ENCODE measurements around the gene PMP22. TPM values are rescaled to one million over a fixed set of nuclear protein-coding genes. Genes with fewer than 3 reads are reported as not detected.

PMP22 gene
- polyA plus RNA-seq, 6 donors from 2014 or later, result not detected

DNA sequence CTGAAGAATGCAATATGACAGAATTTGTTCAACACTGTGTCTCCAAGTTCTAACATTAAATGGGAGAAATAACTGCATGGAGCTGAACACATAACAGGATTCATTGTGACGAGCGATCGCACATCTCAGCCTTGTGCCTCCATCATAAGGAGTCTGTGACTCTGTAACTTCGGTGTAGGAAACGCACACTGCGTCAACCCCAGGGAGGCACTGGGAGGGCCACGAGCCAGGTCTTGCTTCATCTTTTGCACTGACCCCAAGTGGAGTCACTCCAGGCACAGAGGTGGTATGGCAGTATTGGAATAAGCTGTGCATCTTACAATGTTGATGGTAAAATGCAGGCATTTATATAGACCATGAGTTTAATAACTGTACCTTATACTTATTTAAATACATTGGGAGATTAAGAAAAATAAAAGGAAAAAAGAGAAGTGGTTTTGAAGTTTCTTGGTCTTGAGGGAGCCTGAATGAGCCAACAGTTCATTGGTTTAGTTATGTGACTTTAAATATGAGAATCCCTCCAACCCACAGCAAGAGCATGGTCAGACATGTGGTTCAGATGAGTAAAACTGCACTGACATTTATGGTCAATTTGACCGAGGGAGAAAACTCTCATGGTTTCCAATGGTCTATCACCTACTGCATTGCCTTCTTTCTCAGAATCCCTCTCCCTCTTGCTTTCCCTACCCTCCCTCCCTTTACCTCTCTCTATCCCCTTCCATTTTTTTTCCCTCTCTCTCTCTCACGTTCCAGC, 5.7 kb upstream of the PMP22 start:
- Mint-ChIP-seq H3K4me1 (no peaks in the 10 kb centered on the region), H3K27me3 (peaks cover 21 to 30% (median 27%) of the 10 kb centered on the region in 3 donors), H3K27ac (no peak overlapping the region), H3K36me3 (no peaks in the 10 kb centered on the region), H3K9me3 (peaks cover 0 to 16% (median 4%) of the 10 kb centered on the region in 7 donors), H3K4me3 (no peak overlapping the region)
- no peak for DNase-seq
- ATAC-seq (ENCODE audit: low read depth in 2 of 2), result no peak

DNA sequence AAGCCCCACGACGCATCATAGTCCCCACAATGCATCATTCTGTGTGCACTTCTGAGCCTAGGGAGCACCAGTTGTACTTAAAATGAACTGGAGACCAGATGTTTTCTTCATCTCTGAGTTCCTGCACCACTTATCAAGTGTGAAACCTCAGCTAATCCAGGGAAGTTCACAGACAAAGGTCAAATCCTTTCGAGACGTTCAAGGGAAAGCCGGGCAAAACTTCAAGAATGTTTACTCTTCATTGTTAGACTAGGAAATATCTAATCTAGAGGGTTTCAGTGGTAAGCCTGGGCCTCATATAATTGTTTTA, 4.6 kb upstream of the PMP22 start:
- no peak for ATAC-seq (ENCODE audit: low read depth in 2 of 2)
- Mint-ChIP-seq H3K9me3 (peaks cover 0 to 14% (median 3%) of the 10 kb centered on the region in 7 donors), H3K4me3 (no peak overlapping the region), H3K4me1 (no peaks in the 10 kb centered on the region), H3K36me3 (no peaks in the 10 kb centered on the region), H3K27me3 (peaks cover 30 to 39% (median 37%) of the 10 kb centered on the region in 3 donors), H3K27ac (no peak overlapping the region)
- no peak for DNase-seq

DNA sequence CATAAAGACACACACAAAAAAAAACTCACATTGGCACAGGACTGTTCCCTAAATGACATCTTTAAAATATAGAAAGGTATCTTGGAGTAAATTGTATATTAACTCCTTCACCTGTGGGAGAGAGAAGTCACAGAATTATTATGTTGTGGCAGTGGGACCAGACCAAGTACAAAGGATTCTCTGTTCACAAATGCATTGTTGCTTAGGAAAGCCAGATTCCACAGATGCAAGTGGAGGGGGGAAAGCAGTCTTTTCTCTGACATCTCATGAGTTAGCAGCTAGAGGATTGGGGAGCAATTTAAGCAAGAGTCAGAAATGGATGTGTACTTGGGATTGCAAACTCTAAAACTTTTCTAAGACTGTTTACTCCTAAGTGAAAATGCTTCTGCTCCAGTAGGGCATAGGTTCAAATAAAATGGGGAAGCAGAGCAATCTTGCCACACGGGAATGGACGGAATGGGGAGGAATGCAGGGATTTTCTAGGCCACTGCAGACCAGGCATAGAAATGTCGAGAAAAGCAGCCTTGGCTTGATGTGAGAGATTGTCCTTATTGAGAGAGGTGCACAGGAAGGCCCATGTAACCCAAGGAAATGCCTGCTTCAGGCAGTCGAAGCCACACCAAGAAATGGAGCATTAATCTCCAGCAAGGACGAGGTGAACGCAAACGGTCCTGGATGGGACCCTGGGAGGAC, 4.1 kb upstream of the PMP22 start:
- H3K9me3 Mint-ChIP-seq, result peaks cover 0 to 9% (median 3%) of the 10 kb centered on the region in 7 donors

DNA sequence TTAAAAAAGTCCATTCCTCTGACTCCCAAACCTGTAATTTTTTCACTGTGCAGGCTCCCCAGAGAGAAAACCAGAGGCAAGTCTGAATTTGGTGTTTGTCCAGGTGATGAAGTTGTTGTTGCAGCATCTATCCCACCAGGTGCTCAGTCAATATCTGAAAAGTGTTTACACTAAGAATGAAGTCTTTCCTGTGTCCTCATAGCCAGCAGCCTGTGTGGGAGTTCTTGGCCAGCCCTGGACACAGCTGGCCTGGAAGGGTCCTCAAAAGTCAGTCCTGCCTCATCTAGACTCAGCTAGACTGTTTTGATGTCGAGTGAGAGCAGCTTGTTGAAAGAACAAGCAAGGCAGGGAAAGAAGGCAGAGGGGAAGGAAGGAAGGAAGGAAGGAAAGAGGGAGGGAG, 3.3 kb upstream of the PMP22 start:
- H3K9me3 Mint-ChIP-seq, result peaks cover 0 to 1% (median 0%) of the 10 kb centered on the region in 7 donors
- DNase-seq (no peak), ATAC-seq (ENCODE audit: low read depth in 2 of 2) (no peak)
- peaks cover 41 to 46% (median 44%) of the 10 kb centered on the region in 3 donors for H3K27me3 Mint-ChIP-seq
- H3K36me3 Mint-ChIP-seq, result no peaks in the 10 kb centered on the region
- H3K27ac Mint-ChIP-seq, result no peak overlapping the region
- no peak overlapping the region for H3K4me3 Mint-ChIP-seq
- H3K4me1 Mint-ChIP-seq, result no peaks in the 10 kb centered on the region

More for the DNA sequence above, 4.1 kb upstream of the PMP22 start:
- H3K36me3 Mint-ChIP-seq, result no peaks in the 10 kb centered on the region
- ATAC-seq (ENCODE audit: low read depth in 2 of 2) (no peak), DNase-seq (no peak)
- H3K27me3 Mint-ChIP-seq, result peaks cover 35 to 44% (median 42%) of the 10 kb centered on the region in 3 donors
- no peak overlapping the region for H3K27ac Mint-ChIP-seq
- no peak overlapping the region for H3K4me3 Mint-ChIP-seq
- H3K4me1 Mint-ChIP-seq, result no peaks in the 10 kb centered on the region

DNA sequence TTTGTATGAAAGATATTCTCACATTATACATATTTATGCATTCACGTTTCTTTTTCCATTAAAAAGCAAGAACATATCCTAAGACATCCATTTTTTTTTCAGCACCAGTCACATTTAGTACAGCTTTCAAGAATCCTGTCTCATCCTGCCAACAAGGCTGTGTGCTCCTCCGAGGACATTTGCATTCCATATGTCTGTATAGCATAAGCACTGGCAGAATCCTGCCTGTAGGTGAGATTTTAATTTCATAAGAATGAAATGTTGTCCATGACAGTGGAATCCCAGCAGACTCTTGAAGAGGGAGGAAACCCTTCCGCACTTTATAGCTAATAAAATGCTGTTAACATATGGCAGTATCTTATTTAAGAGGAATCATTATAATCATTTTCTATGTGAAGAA, 2.9 kb upstream of the PMP22 start:
- Mint-ChIP-seq H3K9me3 (no peaks in the 10 kb centered on the region), H3K36me3 (no peaks in the 10 kb centered on the region), H3K4me1 (no peaks in the 10 kb centered on the region), H3K27ac (no peak overlapping the region), H3K27me3 (peaks cover 41 to 48% (median 46%) of the 10 kb centered on the region in 3 donors), H3K4me3 (no peak overlapping the region)
- ATAC-seq (ENCODE audit: low read depth in 2 of 2), result no peak
- DNase-seq, result no peak

DNA sequence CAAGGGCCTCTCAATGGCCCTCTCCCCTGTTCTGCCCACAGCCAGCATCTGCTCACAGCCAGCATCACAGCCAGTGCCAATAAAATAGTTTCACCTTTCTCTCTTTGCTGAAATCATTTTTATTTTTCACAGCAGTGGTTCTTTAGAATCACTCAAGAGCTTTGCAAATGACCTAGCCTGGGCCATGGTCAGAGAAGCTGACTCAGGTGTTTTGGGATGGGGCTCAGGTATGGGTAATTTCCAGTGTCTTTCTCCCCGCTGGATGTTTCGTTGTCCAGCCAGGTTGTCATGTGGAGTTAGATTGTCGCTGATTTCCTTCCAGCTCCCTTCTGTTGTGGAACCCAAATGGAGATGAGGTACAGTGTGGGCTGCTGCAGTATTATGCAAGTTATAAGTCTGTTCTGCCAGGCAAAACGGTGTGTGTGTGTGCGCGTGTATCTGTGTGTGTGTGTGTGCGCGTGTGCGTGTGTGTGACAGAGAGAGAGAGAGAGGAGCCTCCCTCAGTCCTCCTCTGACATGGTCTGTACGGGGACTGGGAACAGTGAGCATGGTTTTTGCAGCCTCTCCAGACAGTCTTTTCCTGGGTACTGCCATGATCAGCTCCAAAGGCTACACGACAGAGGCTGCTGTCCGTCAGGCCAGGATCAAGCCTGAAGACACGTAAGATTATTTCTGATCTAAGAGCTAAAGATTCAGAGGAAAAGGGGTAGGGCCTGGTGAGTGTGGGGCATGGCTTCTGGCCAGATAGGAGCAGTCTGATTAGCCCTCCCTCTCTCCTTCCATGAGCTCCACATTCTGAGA, 1.4 kb upstream of the PMP22 start:
- H3K4me3 Mint-ChIP-seq, result no peak overlapping the region
- no peak overlapping the region for H3K27ac Mint-ChIP-seq
- H3K9me3 Mint-ChIP-seq, result no peaks in the 10 kb centered on the region
- ATAC-seq (ENCODE audit: low read depth in 2 of 2) (no peak), DNase-seq (no peak)
- H3K27me3 Mint-ChIP-seq, result peaks cover 48 to 56% (median 54%) of the 10 kb centered on the region in 3 donors
- H3K36me3 Mint-ChIP-seq, result no peaks in the 10 kb centered on the region
- peaks cover 0 to 7% (median 0%) of the 10 kb centered on the region in 3 donors for H3K4me1 Mint-ChIP-seq

DNA sequence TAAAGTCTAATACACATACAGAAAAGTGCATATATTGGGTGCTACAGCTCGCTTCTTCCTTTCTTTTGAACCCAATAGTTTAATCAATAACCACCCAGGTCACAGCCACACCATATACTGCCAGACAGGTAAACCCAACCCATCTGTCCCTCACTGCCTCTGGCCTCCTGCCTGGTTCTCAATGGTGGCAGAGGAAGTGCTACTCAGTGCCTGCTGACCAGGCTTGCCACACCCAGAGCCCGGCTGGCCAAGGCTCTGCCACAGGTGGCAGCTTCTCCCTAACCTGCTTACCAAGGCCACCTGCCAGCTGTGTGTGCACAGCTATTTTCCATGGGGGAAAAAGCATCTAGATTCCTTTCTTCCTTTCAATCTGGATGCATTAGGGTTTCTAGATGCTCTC, 584 bp downstream of the PMP22 start:
- Mint-ChIP-seq H3K4me1 (peaks cover 0 to 15% (median 5%) of the 10 kb centered on the region in 3 donors), H3K36me3 (no peaks in the 10 kb centered on the region), H3K9me3 (no peaks in the 10 kb centered on the region), H3K4me3 (no peak overlapping the region), H3K27ac (no peak overlapping the region), H3K27me3 (peaks cover 55 to 70% (median 58%) of the 10 kb centered on the region in 3 donors)
- ATAC-seq (ENCODE audit: low read depth in 2 of 2) (no peak), DNase-seq (no peak)

DNA sequence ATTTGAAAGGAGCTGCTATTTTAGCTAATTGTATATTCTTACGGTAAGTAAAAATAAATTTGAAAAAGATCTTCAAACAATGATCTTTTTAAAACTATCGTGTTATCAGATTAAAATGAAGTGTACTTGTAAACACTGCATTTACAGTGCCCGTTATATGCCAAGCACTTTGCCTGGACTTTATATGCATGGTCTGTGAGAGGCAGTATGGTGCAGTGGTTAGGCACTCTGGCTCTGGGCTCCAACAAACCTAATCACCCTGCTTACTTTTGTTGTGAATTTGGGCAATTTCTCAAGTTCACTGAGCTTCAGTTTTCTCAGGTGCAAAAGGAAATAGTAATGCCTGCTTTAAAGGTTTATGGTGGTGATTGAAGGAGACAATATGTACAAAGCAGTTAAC, 1.4 kb downstream of the PMP22 start:
- ATAC-seq (ENCODE audit: low read depth in 2 of 2), result no peak
- H3K27me3 Mint-ChIP-seq, result peaks cover 59 to 79% (median 63%) of the 10 kb centered on the region in 3 donors
- no peak overlapping the region for H3K27ac Mint-ChIP-seq
- no peaks in the 10 kb centered on the region for H3K9me3 Mint-ChIP-seq
- H3K36me3 Mint-ChIP-seq, result no peaks in the 10 kb centered on the region
- H3K4me1 Mint-ChIP-seq, result peaks cover 0 to 18% (median 5%) of the 10 kb centered on the region in 3 donors
- DNase-seq, result no peak
- H3K4me3 Mint-ChIP-seq, result no peak overlapping the region

DNA sequence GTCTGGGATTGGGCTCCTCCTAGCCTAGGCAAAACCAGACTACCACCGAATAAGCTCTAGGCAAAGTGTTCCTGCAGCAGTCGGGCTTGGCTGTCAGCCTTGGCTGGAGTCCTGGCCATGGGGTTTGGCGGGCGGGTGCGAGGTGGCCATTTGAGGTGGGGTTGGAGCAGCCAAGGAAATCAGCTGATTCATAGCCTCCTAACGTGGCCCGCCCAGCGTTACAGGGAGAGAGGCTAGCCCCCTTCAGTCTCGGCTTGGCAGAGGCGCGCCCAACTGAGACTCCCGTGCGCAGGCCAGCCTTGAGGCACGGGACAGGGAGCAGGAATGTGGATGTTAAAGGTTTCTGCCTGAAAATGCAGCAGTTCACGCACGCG, 1.9 kb downstream of the PMP22 start:
- no peaks in the 10 kb centered on the region for H3K9me3 Mint-ChIP-seq
- no peaks in the 10 kb centered on the region for H3K36me3 Mint-ChIP-seq
- H3K27me3 Mint-ChIP-seq, result peaks cover 59 to 84% (median 66%) of the 10 kb centered on the region in 3 donors

DNA sequence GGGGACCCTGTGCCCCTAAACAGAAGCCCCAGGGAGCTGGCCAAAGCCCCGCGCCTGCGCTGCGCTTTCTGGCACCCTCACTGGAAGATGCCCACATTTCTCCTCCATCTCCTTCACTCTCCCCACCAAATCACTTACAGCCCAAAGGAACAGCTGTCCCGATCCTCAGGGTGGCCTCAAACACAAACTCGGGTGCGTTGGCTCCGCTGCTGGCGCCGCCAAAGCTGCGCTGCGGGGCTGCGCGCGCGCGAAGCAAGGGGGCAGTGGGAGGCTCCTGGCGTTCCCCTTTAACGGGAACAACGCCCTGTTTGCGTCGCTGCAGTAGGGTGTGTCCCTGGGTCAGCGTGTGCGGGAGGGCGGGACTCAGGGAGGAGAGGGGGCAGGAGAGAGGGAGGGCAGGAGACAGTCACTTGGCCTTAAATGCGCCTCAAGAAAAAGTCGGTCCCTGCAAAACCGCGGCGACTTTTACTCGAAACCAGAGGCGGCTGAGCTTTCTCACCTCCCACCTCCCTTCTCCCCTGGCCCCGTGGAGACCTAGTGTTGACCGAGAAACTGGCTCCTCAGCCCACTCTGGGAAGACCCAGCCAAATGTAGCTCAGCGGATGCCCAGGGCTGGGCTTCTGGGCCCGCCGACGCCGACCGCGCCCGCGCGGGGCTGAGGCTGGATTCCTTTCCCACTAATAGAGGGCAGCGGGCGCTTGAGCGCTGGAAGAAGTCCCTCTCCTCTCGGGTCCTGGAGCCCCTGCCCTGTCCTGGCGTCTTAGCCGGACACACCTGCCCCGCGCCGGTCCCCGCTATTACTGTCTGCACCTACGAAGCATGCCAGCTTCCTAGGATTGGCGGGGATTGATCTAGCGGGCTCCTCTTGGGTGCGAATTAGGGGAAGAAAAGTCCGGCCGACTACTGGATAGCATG, 2.6 kb downstream of the PMP22 start:
- no peak for DNase-seq
- H3K4me3 Mint-ChIP-seq, result peak overlapping the region in 2 of 8 donors; percentile 5 to 21
- H3K27me3 Mint-ChIP-seq, result peaks cover 59 to 79% (median 64%) of the 10 kb centered on the region in 3 donors
- H3K36me3 Mint-ChIP-seq, result no peaks in the 10 kb centered on the region
- H3K27ac Mint-ChIP-seq, result no peak overlapping the region
- ATAC-seq (ENCODE audit: low read depth in 2 of 2), result no peak
- H3K4me1 Mint-ChIP-seq, result peaks cover 0 to 18% (median 5%) of the 10 kb centered on the region in 3 donors
- no peaks in the 10 kb centered on the region for H3K9me3 Mint-ChIP-seq

More for the DNA sequence above, 1.9 kb downstream of the PMP22 start:
- H3K27ac Mint-ChIP-seq, result no peak overlapping the region
- DNase-seq (no peak), ATAC-seq (ENCODE audit: low read depth in 2 of 2) (no peak)
- H3K4me1 Mint-ChIP-seq, result peaks cover 0 to 18% (median 5%) of the 10 kb centered on the region in 3 donors
- H3K4me3 Mint-ChIP-seq, result no peak overlapping the region

DNA sequence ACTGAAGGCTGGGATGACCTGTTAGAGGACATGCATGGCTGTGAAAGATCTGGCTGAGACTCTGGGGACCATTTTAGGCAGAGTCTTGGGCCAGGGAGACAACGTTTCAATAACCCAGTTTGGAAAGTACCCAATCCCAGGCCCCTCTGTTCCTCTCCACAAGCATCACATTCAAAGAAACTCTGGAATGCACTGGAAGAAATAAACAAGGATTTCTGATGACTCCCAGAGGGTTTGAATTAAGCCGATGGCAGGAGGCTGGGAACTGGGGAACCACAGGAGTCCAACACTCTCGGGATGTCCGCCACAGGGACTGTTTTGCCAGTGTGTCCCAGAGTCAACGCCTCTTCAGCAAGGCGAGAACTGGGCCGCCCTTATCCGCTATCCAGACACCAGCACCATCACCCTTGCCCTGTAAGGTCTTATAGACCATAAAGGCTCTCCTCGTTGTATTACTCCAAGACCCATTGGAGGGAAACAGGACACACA, 3.3 kb downstream of the PMP22 start:
- Mint-ChIP-seq H3K4me1 (peaks cover 0 to 22% (median 11%) of the 10 kb centered on the region in 3 donors), H3K36me3 (no peaks in the 10 kb centered on the region), H3K27ac (peak overlapping the region in 1 of 6 donors; percentile 39), H3K27me3 (peaks cover 58 to 79% (median 61%) of the 10 kb centered on the region in 3 donors), H3K4me3 (peak overlapping the region in 3 of 8 donors; percentile 8 to 35 (median 21)), H3K9me3 (no peaks in the 10 kb centered on the region)
- no peak for ATAC-seq (ENCODE audit: low read depth in 2 of 2)
- no peak for DNase-seq

DNA sequence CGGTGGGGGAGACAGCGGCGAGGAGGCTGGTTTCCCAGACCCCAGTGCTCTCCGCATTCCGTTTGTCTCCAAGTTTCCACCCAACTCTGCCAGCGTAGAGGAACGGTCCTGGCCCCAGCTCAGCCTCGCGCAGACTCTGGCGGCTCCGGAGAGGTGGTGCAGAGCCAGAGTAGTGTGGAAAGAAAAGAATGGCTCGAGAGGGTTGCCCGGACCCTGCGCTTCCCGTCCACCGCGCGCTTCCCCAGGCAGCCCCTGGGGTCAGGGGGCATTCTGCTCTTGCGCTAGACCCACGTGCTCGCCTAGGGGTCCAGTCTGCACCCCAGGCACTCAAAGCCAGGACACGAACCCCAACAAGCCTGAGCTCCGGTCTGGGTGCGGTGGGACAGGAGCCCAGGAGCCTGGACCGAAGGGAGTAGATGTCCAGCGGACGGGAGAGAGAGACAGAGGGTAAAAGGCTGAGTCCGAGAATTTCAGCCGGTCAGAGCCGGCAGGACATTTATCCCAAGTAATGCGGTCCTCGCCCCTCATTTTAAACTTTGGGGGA, 3.8 kb downstream of the PMP22 start:
- no peaks in the 10 kb centered on the region for H3K9me3 Mint-ChIP-seq
- no peak for DNase-seq
- peak overlapping the region in 3 of 8 donors; percentile 24 to 74 (median 35) for H3K4me3 Mint-ChIP-seq
- H3K27ac Mint-ChIP-seq, result no peak overlapping the region
- H3K4me1 Mint-ChIP-seq, result peaks cover 0 to 24% (median 11%) of the 10 kb centered on the region in 3 donors
- H3K36me3 Mint-ChIP-seq, result no peaks in the 10 kb centered on the region
- peaks cover 56 to 77% (median 59%) of the 10 kb centered on the region in 3 donors for H3K27me3 Mint-ChIP-seq
- ATAC-seq (ENCODE audit: low read depth in 2 of 2), result no peak
